Upper lobe of left lung (tissue), 6 donors: ENCODE measurements around the gene AKNA. TPM values are rescaled to one million over a fixed set of nuclear protein-coding genes. Genes with fewer than 3 reads are reported as not detected.
A peak's percentile ranks its signal among the peaks of the same experiment; 100 is the strongest.

Source experiments
- ATAC-seq, 2 donors: fragments of 200-7000 bp; cut with Tn5 transposase; one replicate each; pipeline ENCODE4 v1.9.1; 2022; ENCODE audit warnings: mild to moderate bottlenecking in 2 of 2, moderate library complexity in 2 of 2; ENCODE audit not compliant: low FRiP score in 2 of 2
- DNase-seq, 2 donors: peaks; one replicate each; pipeline ENCODE4 v3.0.0-alpha.2; 2019 to 2020
- H3K27ac ChIP-seq, 4 donors: fragments of 200-600 bp; sonication (generic); one replicate each; pipeline ENCODE4 v1.5.1; 2016 to 2019
- H3K27me3 ChIP-seq, 4 donors: fragments of 200-600 bp; sonication (generic); one replicate each; pipeline ENCODE4 v1.5.1; 2017 to 2019
- H3K36me3 ChIP-seq, 4 donors: fragments of 200-600 bp; sonication (generic); one replicate each; pipeline ENCODE4 v1.5.1; 2016 to 2019
- H3K4me1 ChIP-seq, 4 donors: fragments of 200-600 bp; sonication (generic); one replicate each; pipeline ENCODE4 v1.5.1; 2018 to 2019
- H3K4me3 ChIP-seq, 4 donors: fragments of 200-600 bp; sonication (generic); one replicate each; pipeline ENCODE4 v1.5.1; 2017 to 2019; ENCODE audit warnings: mild to moderate bottlenecking in 2 of 4, moderate library complexity in 1 of 4
- H3K9me3 ChIP-seq, 4 donors: fragments of 200-600 bp; sonication (generic); one replicate each; pipeline ENCODE4 v1.5.1; 2018 to 2019
- CTCF ChIP-seq, 6 experiments: fragments of 450-650 bp in 4 of 6; fragments of 200-600 bp in 2 of 6; sonication (generic) in 2 of 6; IDR thresholded peaks; one replicate each; pipeline ENCODE4 v1.5.1; 2016 to 2019; ENCODE audit warnings: antibody characterized with exemption in 6 of 6
- EP300 ChIP-seq, 4 donors: sonication (generic); formaldehyde crosslinking; IDR thresholded peaks; one replicate each; pipeline ENCODE4 v1.5.1; 2017; ENCODE audit warnings: antibody characterized with exemption in 4 of 4, control low read depth in 2 of 4
- POLR2A ChIP-seq, 4 donors: fragments of 450-650 bp; IDR thresholded peaks; one replicate each; pipeline ENCODE4 v1.5.1; 2016 to 2017; ENCODE audit warnings: antibody characterized with exemption in 4 of 4, mild to moderate bottlenecking in 2 of 4
- POLR2AphosphoS5 ChIP-seq, 2 donors: sonication (generic); formaldehyde crosslinking; IDR thresholded peaks; one replicate each; pipeline ENCODE4 v1.5.1; 2017; ENCODE audit warnings: antibody characterized with exemption in 2 of 2
- WGBS, 2 donors: methylation state at CpG; one replicate each; pipeline ENCODE4 v1.1.5; 2017 to 2018; 5-methylcytosine and 5-hydroxymethylcytosine counted together
- total RNA-seq, 6 donors: library from RNA; depleted of rRNA in 4 of 6; stranded (reverse); fragments of >200 nt in 4 of 6; gene quantifications; one replicate each; pipeline versions ENCODE4 v1.1.0 to v1.2.1, GENCODE V29; 2016 to 2021
- donor health status: DM: no; HTN: no; CAD: no; lungs with moderate emphysema.
- donor health status: DM: no; HTN: yes; CAD: no; lungs with severe emphysema.

Gene AKNA
- total RNA-seq, 6 donors from 2014 or later: 38.3 to 152 (median 61.5) TPM

- Histone ChIP-seq H3K4me1 (peaks cover 0 to 17% (median 8%) of the 10 kb centered on the region in 4 donors), H3K27me3 (no peaks in the 10 kb centered on the region), H3K36me3 (no peaks in the 10 kb centered on the region), H3K9me3 (no peaks in the 10 kb centered on the region), H3K4me3 (no peak overlapping the region), H3K27ac (peak overlapping the region in 2 of 4 donors; percentile 30 to 65)
- 85 to 95% methylated on average over 6 of the region's 8 CpGs for WGBS, 2 donors
- peak in 1 of 2 donors; percentile 10 for DNase-seq
- TF ChIP-seq POLR2AphosphoS5 (IDR thresholded peaks at IDR 0.05): no peak
- no peak for TF ChIP-seq EP300 (IDR thresholded peaks at IDR 0.05)
- no peak for TF ChIP-seq CTCF (IDR thresholded peaks at IDR 0.05)
- TF ChIP-seq POLR2A (IDR thresholded peaks at IDR 0.05): no peak
- no peak for ATAC-seq
Measured at GRCh38 chr9:114318416-114318815, 69.4 kb downstream of the AKNA start.

GRCh38 chr9:114317665-114318357 lies 70.0 kb downstream of the AKNA start:
- Histone ChIP-seq H3K9me3 (no peaks in the 10 kb centered on the region), H3K27me3 (no peaks in the 10 kb centered on the region), H3K4me3 (no peak overlapping the region), H3K4me1 (peaks cover 0 to 17% (median 8%) of the 10 kb centered on the region in 4 donors), H3K36me3 (no peaks in the 10 kb centered on the region), H3K27ac (peak overlapping the region in 2 of 4 donors; percentile 30 to 65)
- WGBS, 2 donors: 78 to 83% methylated on average over 8 of the region's 8 CpGs
- TF ChIP-seq POLR2AphosphoS5 (IDR thresholded peaks at IDR 0.05): peak in 1 of 2 donors; percentile 70
- no peak for TF ChIP-seq EP300 (IDR thresholded peaks at IDR 0.05)
- TF ChIP-seq CTCF (IDR thresholded peaks at IDR 0.05): no peak
- no peak for TF ChIP-seq POLR2A (IDR thresholded peaks at IDR 0.05)
- peak in 1 of 2 donors; percentile 15 for DNase-seq
- ATAC-seq: no peak

- peaks cover 0 to 17% (median 8%) of the 10 kb centered on the region in 4 donors for H3K4me1 ChIP-seq
- ATAC-seq (peak in 1 of 2 donors; percentile 5), DNase-seq (peak in 1 of 2 donors; percentile 19)
- WGBS, 2 donors: 74 to 76% methylated on average over 10 of the region's 10 CpGs
- TF ChIP-seq POLR2AphosphoS5 (IDR thresholded peaks at IDR 0.05) (no peak), POLR2A (IDR thresholded peaks at IDR 0.05) (no peak), EP300 (IDR thresholded peaks at IDR 0.05) (no peak), CTCF (IDR thresholded peaks at IDR 0.05) (no peak)
- no peaks in the 10 kb centered on the region for H3K9me3 ChIP-seq
- no peaks in the 10 kb centered on the region for H3K27me3 ChIP-seq
- no peak overlapping the region for H3K4me3 ChIP-seq
- H3K36me3 ChIP-seq: no peaks in the 10 kb centered on the region
- no peak overlapping the region for H3K27ac ChIP-seq
Measured at GRCh38 chr9:114316605-114317230, 71.1 kb downstream of the AKNA start.

GRCh38 chr9:114315723-114316363 lies 71.9 kb downstream of the AKNA start:
- H3K27ac ChIP-seq: peak overlapping the region in 1 of 4 donors; percentile 54
- H3K4me1 ChIP-seq: peaks cover 0 to 17% (median 8%) of the 10 kb centered on the region in 4 donors
- DNase-seq (peak in 1 of 2 donors; percentile 36), ATAC-seq (peak in 1 of 2 donors; percentile 38)
- no peaks in the 10 kb centered on the region for H3K36me3 ChIP-seq
- no peak for TF ChIP-seq POLR2A (IDR thresholded peaks at IDR 0.05)
- no peak for TF ChIP-seq CTCF (IDR thresholded peaks at IDR 0.05)
- TF ChIP-seq EP300 (IDR thresholded peaks at IDR 0.05): peak in 1 of 4 donors; percentile 19
- no peak for TF ChIP-seq POLR2AphosphoS5 (IDR thresholded peaks at IDR 0.05)
- 70 to 78% methylated on average over 8 of the region's 8 CpGs for WGBS, 2 donors
- H3K9me3 ChIP-seq: no peaks in the 10 kb centered on the region
- no peaks in the 10 kb centered on the region for H3K27me3 ChIP-seq
- H3K4me3 ChIP-seq: no peak overlapping the region
